Mesenchymal stem cell (in vitro differentiated cells and primary cell): ENCODE results near the gene ITSN1.
"Not testable (repeated sequence)": the region's sequence is repeated elsewhere in the genome, so short reads cannot be mapped to it uniquely, and the experiment has no call there.

ENCODE experiments used
- DNase-seq: peaks from one replicate; pipeline ENCODE4 v3.0.0-alpha.2; 2013
- H2AFZ ChIP-seq: one replicate; pipeline ENCODE4 v1.6.1; 2013; ENCODE audit warnings: low read depth, mild to moderate bottlenecking, control low read depth, inconsistent platforms, low read length, moderate library complexity
- H2AK5ac ChIP-seq: 2 replicates; pipeline ENCODE4 v1.6.1; 2013; ENCODE audit warnings: low read length, moderate library complexity, mild to moderate bottlenecking, inconsistent platforms; ENCODE audit not compliant: severe bottlenecking
- H2BK120ac ChIP-seq: one replicate; pipeline ENCODE4 v1.6.1; 2013; ENCODE audit warnings: low read depth, mild to moderate bottlenecking, inconsistent platforms, low read length, moderate library complexity
- H2BK12ac ChIP-seq, 2 experiments: one replicate each; pipeline ENCODE4 v1.6.1; 2013; ENCODE audit warnings: inconsistent platforms in 2 of 2, low read length in 2 of 2, mild to moderate bottlenecking in 2 of 2, moderate library complexity in 2 of 2, control low read depth in 1 of 2
- H2BK15ac ChIP-seq: one replicate; pipeline ENCODE4 v1.6.1; 2013; ENCODE audit warnings: mild to moderate bottlenecking, low read depth, inconsistent platforms; ENCODE audit not compliant: poor library complexity, severe bottlenecking
- H2BK5ac ChIP-seq: 2 replicates; pipeline ENCODE4 v1.6.1; 2013; ENCODE audit warnings: low read depth, mild to moderate bottlenecking, low read length, control low read depth, inconsistent platforms; ENCODE audit not compliant: poor library complexity, severe bottlenecking
- H3K14ac ChIP-seq, 2 experiments: one replicate each; pipeline ENCODE4 v1.6.1; 2013; ENCODE audit warnings: inconsistent platforms in 2 of 2, low read length in 2 of 2, control low read depth in 1 of 2, mild to moderate bottlenecking in 1 of 2, moderate library complexity in 1 of 2
- H3K18ac ChIP-seq, 2 experiments: one replicate each; pipeline ENCODE4 v1.6.1; 2013; ENCODE audit warnings: inconsistent platforms in 2 of 2, low read length in 2 of 2, control low read depth in 1 of 2, low read depth in 1 of 2, mild to moderate bottlenecking in 1 of 2
- H3K23ac ChIP-seq, 2 experiments: one replicate each; pipeline ENCODE4 v1.6.1; 2013; ENCODE audit warnings: inconsistent platforms in 2 of 2, low read length in 2 of 2, mild to moderate bottlenecking in 2 of 2, moderate library complexity in 2 of 2, control low read depth in 1 of 2
- H3K27ac ChIP-seq: 2 replicates; pipeline ENCODE4 v1.5.1; 2013; ENCODE audit warnings: mild to moderate bottlenecking, moderate library complexity, low read length, control low read depth, inconsistent platforms; ENCODE audit not compliant: poor library complexity, severe bottlenecking
- H3K27me3 ChIP-seq, 2 experiments: 2 replicates each; pipeline versions ENCODE4 v1.6.1 to v1.7.0; 2013; ENCODE audit warnings: low read length in 2 of 2, mild to moderate bottlenecking in 2 of 2, moderate library complexity in 2 of 2, control low read depth in 1 of 2, inconsistent platforms in 1 of 2; ENCODE audit not compliant: control insufficient read depth in 1 of 2, insufficient read depth in 1 of 2
- H3K36me3 ChIP-seq, 2 experiments: 2 replicates each; pipeline versions ENCODE4 v1.6.1 to v1.7.0; 2013; ENCODE audit warnings: low read length in 2 of 2, control low read depth in 1 of 2, inconsistent platforms in 1 of 2, low read depth in 1 of 2, mild to moderate bottlenecking in 1 of 2; ENCODE audit not compliant: insufficient read depth in 2 of 2, control insufficient read depth in 1 of 2
- H3K4ac ChIP-seq, 2 experiments: one replicate each; pipeline ENCODE4 v1.6.1; 2013; ENCODE audit warnings: inconsistent platforms in 2 of 2, low read length in 2 of 2, mild to moderate bottlenecking in 2 of 2, moderate library complexity in 2 of 2, control low read depth in 1 of 2, low read depth in 1 of 2
- H3K4me1 ChIP-seq: 2 replicates; pipeline ENCODE4 v1.6.1; 2013; ENCODE audit warnings: low read depth, low read length, control low read depth; ENCODE audit not compliant: control insufficient read depth, insufficient read depth
- H3K4me2 ChIP-seq: 2 replicates; pipeline ENCODE4 v1.6.1; 2013; ENCODE audit warnings: low read length, mild to moderate bottlenecking, inconsistent platforms; ENCODE audit not compliant: poor library complexity, severe bottlenecking
- H3K4me3 ChIP-seq, 2 experiments: 2 replicates each; pipeline versions ENCODE4 v1.5.1 to v1.7.0; 2013; ENCODE audit warnings: low read length in 2 of 2, mild to moderate bottlenecking in 2 of 2, control low read depth in 1 of 2, low read depth in 1 of 2; ENCODE audit not compliant: insufficient read depth in 1 of 2
- H3K79me1 ChIP-seq: replicated peaks from 2 replicates; pipeline ENCODE4 v1.6.1; 2013; ENCODE audit warnings: mild to moderate bottlenecking, control low read depth, low read length, inconsistent platforms; ENCODE audit not compliant: poor library complexity, severe bottlenecking
- H3K9ac ChIP-seq: 2 replicates; pipeline ENCODE4 v1.7.0; 2013; ENCODE audit warnings: mild to moderate bottlenecking, low read length, moderate library complexity
- H3K9me3 ChIP-seq: 2 replicates; pipeline ENCODE4 v1.7.0; 2013; ENCODE audit warnings: mild to moderate bottlenecking, low read length; ENCODE audit not compliant: control insufficient read depth
- H4K8ac ChIP-seq: one replicate; pipeline ENCODE4 v1.6.1; 2013; ENCODE audit warnings: inconsistent platforms, mild to moderate bottlenecking, low read length, moderate library complexity
- H4K91ac ChIP-seq: one replicate; pipeline ENCODE4 v1.6.1; 2013; ENCODE audit warnings: mild to moderate bottlenecking, low read length, inconsistent platforms
- WGBS: methylation state at CpG from one replicate; pipeline ENCODE4 v1.1.7; 2013; ENCODE audit warnings: mixed read lengths; 5-methylcytosine and 5-hydroxymethylcytosine counted together

Gene ITSN1

GRCh38 chr21:33860332-33860879, 218.1 kb downstream of the ITSN1 start:
- Histone ChIP-seq H2AK5ac (no peak overlapping the region), H2BK5ac (no peak overlapping the region), H3K23ac (no peak overlapping the region), H2AFZ (no peak overlapping the region), H3K18ac (no peak overlapping the region), H4K91ac (no peak overlapping the region), H3K36me3 (peaks cover 0 to 2% of the 10 kb centered on the region in 2 experiments), H3K14ac (no peak overlapping the region), H2BK12ac (no peak overlapping the region), H3K9ac (no peak overlapping the region), H3K27me3 (peaks cover 0 to 8% of the 10 kb centered on the region in 2 experiments), H4K8ac (no peak overlapping the region), H3K27ac (no peak overlapping the region), H3K4me1 (peaks cover 2% of the 10 kb centered on the region), H2BK15ac (no peak overlapping the region), H2BK120ac (no peak overlapping the region), H3K79me1 (no peaks in the 10 kb centered on the region), H3K9me3 (no peaks in the 10 kb centered on the region), H3K4me3 (no peak overlapping the region), H3K4me2 (no peak overlapping the region), H3K4ac (no peak overlapping the region)
- 93% methylated on average over 8 of the region's 8 CpGs for WGBS
- no peak for DNase-seq

GRCh38 chr21:33861125-33861524, 218.8 kb downstream of the ITSN1 start:
- no peak overlapping the region for H3K9ac ChIP-seq
- H3K79me1 ChIP-seq: no peaks in the 10 kb centered on the region
- H4K8ac ChIP-seq: no peak overlapping the region
- H2AFZ ChIP-seq: no peak overlapping the region
- H2AK5ac ChIP-seq: no peak overlapping the region
- H3K36me3 ChIP-seq: peaks cover 0 to 2% of the 10 kb centered on the region in 2 experiments
- H4K91ac ChIP-seq: no peak overlapping the region
- WGBS: 94% methylated on average over 2 of the region's 3 CpGs
- no peak overlapping the region for H2BK120ac ChIP-seq
- no peak overlapping the region for H3K4me3 ChIP-seq
- no peak overlapping the region for H3K4me2 ChIP-seq
- no peak overlapping the region for H3K4ac ChIP-seq
- H2BK12ac ChIP-seq: no peak overlapping the region
- peaks cover 2% of the 10 kb centered on the region for H3K4me1 ChIP-seq
- no peak overlapping the region for H3K18ac ChIP-seq
- H2BK5ac ChIP-seq: no peak overlapping the region
- no peaks in the 10 kb centered on the region for H3K9me3 ChIP-seq
- DNase-seq: no peak
- H3K14ac ChIP-seq: no peak overlapping the region
- no peak overlapping the region for H3K23ac ChIP-seq
- H3K27ac ChIP-seq: no peak overlapping the region
- peaks cover 0 to 8% of the 10 kb centered on the region in 2 experiments for H3K27me3 ChIP-seq
- no peak overlapping the region for H2BK15ac ChIP-seq

GRCh38 chr21:33863191-33863590, 220.9 kb downstream of the ITSN1 start:
- DNase-seq, H3K27me3 ChIP-seq, H3K36me3 ChIP-seq, H2BK12ac ChIP-seq, H3K9ac ChIP-seq, H4K8ac ChIP-seq, H3K4me1 ChIP-seq, H2AK5ac ChIP-seq, H4K91ac ChIP-seq, H3K14ac ChIP-seq, H2BK120ac ChIP-seq, H3K4me3 ChIP-seq, H2BK15ac ChIP-seq, H2AFZ ChIP-seq, H3K4me2 ChIP-seq, H3K79me1 ChIP-seq, H3K9me3 ChIP-seq, H3K4ac ChIP-seq, H3K27ac ChIP-seq, H2BK5ac ChIP-seq, H3K23ac ChIP-seq, H3K18ac ChIP-seq: not testable (repeated sequence)
- 99% methylated on average over 6 of the region's 8 CpGs for WGBS

- no peak overlapping the region for H3K23ac ChIP-seq
- H3K4ac ChIP-seq: no peak overlapping the region
- no peak overlapping the region for H3K18ac ChIP-seq
- H3K9ac ChIP-seq: no peak overlapping the region
- H3K79me1 ChIP-seq: no peaks in the 10 kb centered on the region
- no peak overlapping the region for H2AK5ac ChIP-seq
- no peak overlapping the region for H3K4me2 ChIP-seq
- no peaks in the 10 kb centered on the region for H3K27me3 ChIP-seq
- H3K27ac ChIP-seq: no peak overlapping the region
- WGBS: 90% methylated on average over 1 of the region's 1 CpG
- no peak overlapping the region for H2BK15ac ChIP-seq
- no peaks in the 10 kb centered on the region for H3K36me3 ChIP-seq
- H3K4me1 ChIP-seq: peaks cover 2% of the 10 kb centered on the region
- H2BK12ac ChIP-seq: no peak overlapping the region
- no peak overlapping the region for H3K4me3 ChIP-seq
- H3K9me3 ChIP-seq: no peaks in the 10 kb centered on the region
- no peak overlapping the region for H2BK120ac ChIP-seq
- no peak overlapping the region for H3K14ac ChIP-seq
- H4K8ac ChIP-seq: no peak overlapping the region
- H2BK5ac ChIP-seq: no peak overlapping the region
- DNase-seq: no peak
- H4K91ac ChIP-seq: no peak overlapping the region
- H2AFZ ChIP-seq: no peak overlapping the region
Measured at GRCh38 chr21:33864150-33864549, 221.8 kb downstream of the ITSN1 start.
